H9 (cell line): Measurements from ENCODE around the gene PRDM5. TPM values are rescaled to one million over a fixed set of nuclear protein-coding genes. Genes with fewer than 3 reads are reported as not detected.

Experiments
- DNase-seq: peaks from one replicate; pipeline ENCODE4 v3.0.0-alpha.2; 2017
- H2AFZ ChIP-seq: one replicate; pipeline ENCODE4 v1.6.1; 2013; ENCODE audit warnings: mild to moderate bottlenecking, low read length, control low read depth, moderate library complexity
- H2AK5ac ChIP-seq: 2 replicates; pipeline ENCODE4 v1.6.1; 2013; ENCODE audit warnings: low read length, control low read depth, mixed read lengths; ENCODE audit not compliant: insufficient read length
- H2BK120ac ChIP-seq: one replicate; pipeline ENCODE4 v1.6.1; 2013; ENCODE audit warnings: low read depth, mild to moderate bottlenecking, low read length, control low read depth, inconsistent platforms; ENCODE audit not compliant: poor library complexity, severe bottlenecking
- H2BK12ac ChIP-seq: 2 replicates; pipeline ENCODE4 v1.6.1; 2013; ENCODE audit warnings: low read length, control low read depth, mixed read lengths, low read depth; ENCODE audit not compliant: insufficient read length
- H2BK15ac ChIP-seq: 2 replicates; pipeline ENCODE4 v1.6.1; 2013; ENCODE audit warnings: low read depth, low read length, control low read depth
- H2BK20ac ChIP-seq: one replicate; pipeline ENCODE4 v1.6.1; 2013; ENCODE audit warnings: low read depth, mild to moderate bottlenecking, low read length, control low read depth, inconsistent platforms; ENCODE audit not compliant: poor library complexity, severe bottlenecking
- H2BK5ac ChIP-seq: 2 replicates; pipeline ENCODE4 v1.6.1; 2013; ENCODE audit warnings: low read length, control low read depth, mixed read lengths; ENCODE audit not compliant: insufficient read length
- H3K14ac ChIP-seq: 2 replicates; pipeline ENCODE4 v1.6.1; 2013; ENCODE audit warnings: low read length, control low read depth; ENCODE audit not compliant: insufficient read depth
- H3K18ac ChIP-seq: 2 replicates; pipeline ENCODE4 v1.6.1; 2013; ENCODE audit warnings: low read depth, mild to moderate bottlenecking, mixed read lengths, low read length, control low read depth; ENCODE audit not compliant: insufficient read length
- H3K23ac ChIP-seq: 2 replicates; pipeline ENCODE4 v1.6.1; 2013; ENCODE audit warnings: low read length, control low read depth, mixed read lengths, low read depth; ENCODE audit not compliant: insufficient read length
- H3K23me2 ChIP-seq: 2 replicates; pipeline ENCODE4 v1.6.1; 2013; ENCODE audit warnings: low read depth, mild to moderate bottlenecking, mixed read lengths, low read length, control low read depth; ENCODE audit not compliant: insufficient read length, poor library complexity, severe bottlenecking
- H3K27ac ChIP-seq: 2 replicates; pipeline ENCODE4 v1.5.1; 2013; ENCODE audit warnings: low read length, control low read depth, mixed read lengths, low read depth; ENCODE audit not compliant: insufficient read length
- H3K27me3 ChIP-seq: 2 replicates; pipeline ENCODE4 v1.6.1; 2013; ENCODE audit warnings: low read length, control low read depth, inconsistent platforms; ENCODE audit not compliant: insufficient read depth
- H3K4ac ChIP-seq: 2 replicates; pipeline ENCODE4 v1.6.1; 2013; ENCODE audit warnings: low read depth, mild to moderate bottlenecking, control low read depth, inconsistent platforms, low read length, moderate library complexity
- H3K4me1 ChIP-seq: 2 replicates; pipeline ENCODE4 v1.6.1; 2013; ENCODE audit warnings: low read length, control low read depth, inconsistent platforms; ENCODE audit not compliant: insufficient read depth
- H3K4me2 ChIP-seq: 2 replicates; pipeline ENCODE4 v1.6.1; 2013; ENCODE audit warnings: low read length, control low read depth, mixed read lengths; ENCODE audit not compliant: insufficient read length, insufficient read depth
- H3K56ac ChIP-seq: 2 replicates; pipeline ENCODE4 v1.6.1; 2013; ENCODE audit warnings: low read depth, mild to moderate bottlenecking, mixed read lengths, low read length, control low read depth; ENCODE audit not compliant: insufficient read length
- H3K79me1 ChIP-seq: 2 replicates; pipeline ENCODE4 v1.6.1; 2013; ENCODE audit warnings: low read depth, mild to moderate bottlenecking, moderate library complexity, low read length, control low read depth, inconsistent platforms; ENCODE audit not compliant: insufficient read depth, poor library complexity, severe bottlenecking
- H3K79me2 ChIP-seq: 2 replicates; pipeline ENCODE4 v1.6.1; 2013; ENCODE audit warnings: low read length, control low read depth, inconsistent platforms; ENCODE audit not compliant: insufficient read depth
- H3K9ac ChIP-seq: 2 replicates; pipeline ENCODE4 v1.6.1; 2013; ENCODE audit warnings: low read length, control low read depth, mixed read lengths; ENCODE audit not compliant: insufficient read length; ENCODE audit errors: extremely low read depth
- H3K9me3 ChIP-seq: one replicate; pipeline ENCODE4 v1.6.1; 2013; ENCODE audit warnings: low read depth, low read length, inconsistent platforms; ENCODE audit not compliant: control insufficient read depth
- H3T11ph ChIP-seq: one replicate; pipeline ENCODE4 v1.6.1; 2013; ENCODE audit warnings: mild to moderate bottlenecking, low read length, control low read depth, inconsistent platforms
- H4K20me1 ChIP-seq: one replicate; pipeline ENCODE4 v1.6.1; 2013; ENCODE audit not compliant: control insufficient read depth, insufficient read length, insufficient read depth
- H4K5ac ChIP-seq: 2 replicates; pipeline ENCODE4 v1.6.1; 2013; ENCODE audit warnings: low read depth, mild to moderate bottlenecking, mixed read lengths, low read length, control low read depth; ENCODE audit not compliant: insufficient read length
- H4K8ac ChIP-seq: replicated peaks from 2 replicates; pipeline ENCODE4 v1.6.1; 2013; ENCODE audit warnings: low read length, control low read depth, mixed read lengths, low read depth; ENCODE audit not compliant: insufficient read length
- H4K91ac ChIP-seq: 2 replicates; pipeline ENCODE4 v1.6.1; 2013; ENCODE audit warnings: low read depth, mild to moderate bottlenecking, moderate library complexity, mixed read lengths, low read length, control low read depth; ENCODE audit not compliant: insufficient read length
- H3K27ac Mint-ChIP-seq, 3 experiments: 2 replicates in 2 of 3; 3 replicates in 1 of 3; pipeline ENCODE4 v1.8.0; 2020 to 2021; ENCODE audit warnings: mixed read lengths in 3 of 3, mild to moderate bottlenecking in 1 of 3, moderate library complexity in 1 of 3
- H3K27me3 Mint-ChIP-seq: 2 replicates; pipeline ENCODE4 v1.8.0; 2021; ENCODE audit warnings: low read depth, mild to moderate bottlenecking, moderate library complexity, mixed read lengths
- H3K36me3 Mint-ChIP-seq, 3 experiments: 2 replicates in 2 of 3; 3 replicates in 1 of 3; pipeline ENCODE4 v1.8.0; 2020 to 2021; ENCODE audit warnings: low read depth in 3 of 3, mixed read lengths in 3 of 3; ENCODE audit not compliant: insufficient read depth in 1 of 3
- H3K4me1 Mint-ChIP-seq, 2 experiments: 2 replicates each; pipeline ENCODE4 v1.8.0; 2020; ENCODE audit warnings: mixed read lengths in 2 of 2
- H3K4me3 Mint-ChIP-seq, 2 experiments: 2 replicates in 1 of 2; 3 replicates in 1 of 2; pipeline ENCODE4 v1.8.0; 2020 to 2021; ENCODE audit warnings: mild to moderate bottlenecking in 2 of 2, mixed read lengths in 2 of 2, moderate library complexity in 1 of 2
- H3K9me3 Mint-ChIP-seq, 2 experiments: 2 replicates in 1 of 2; 3 replicates in 1 of 2; pipeline ENCODE4 v1.8.0; 2020; ENCODE audit warnings: mild to moderate bottlenecking in 2 of 2, mixed read lengths in 2 of 2, moderate library complexity in 1 of 2
- CTCF ChIP-seq: fragments of 200-600 bp; sonication (generic); conservative IDR thresholded peaks from 3 replicates; pipeline ENCODE4 v1.8.0; 2021; ENCODE audit warnings: antibody characterized with exemption, mild to moderate bottlenecking
- WGBS: extraction: QIAGEN DNeasy Blood & Tissue Kit; methylation state at CpG from one replicate; pipeline ENCODE4 v1.1.7; 2013; ENCODE audit warnings: missing lambda C conversion rate, low lambda C conversion rate, mixed read lengths; ENCODE audit not compliant: insufficient read length; ENCODE audit errors: extremely low coverage; 5-methylcytosine and 5-hydroxymethylcytosine counted together
- total RNA-seq: library from RNA; stranded (reverse); gene quantifications from 2 replicates; pipeline ENCODE4 v1.2.1, GENCODE V29; 2021

PRDM5 gene
- total RNA-seq, 1 experiment from 2014 or later, result 21.7 TPM

- Mint-ChIP-seq H3K9me3 (0 out of 5 replicates have a peak, but pooled peaks cover 0 to 2% of the 10 kb centered on the region in 2 experiments), H3K4me3 (no peak overlapping the region), H3K36me3 (peaks cover 0 to 6% (median 0%) of the 10 kb centered on the region in 3 experiments; a peak in 2 of 7 replicates), H3K27ac (no peak overlapping the region), H3K4me1 (no peaks in the 10 kb centered on the region), H3K27me3 (no peaks in the 10 kb centered on the region)
- Histone ChIP-seq H2BK5ac (no peak overlapping the region), H3K4ac (no peak overlapping the region), H2AFZ (no peak overlapping the region), H4K8ac (no peak overlapping the region), H2BK12ac (no peak overlapping the region), H4K91ac (no peak overlapping the region), H3T11ph (no peak overlapping the region), H3K4me1 (no peaks in the 10 kb centered on the region), H3K79me2 (no peaks in the 10 kb centered on the region), H2BK120ac (no peak overlapping the region), H4K5ac (no peak overlapping the region), H3K27ac (no peak overlapping the region), H3K79me1 (no peaks in the 10 kb centered on the region), H3K23ac (no peak overlapping the region), H3K23me2 (no peaks in the 10 kb centered on the region), H3K27me3 (no peaks in the 10 kb centered on the region), H3K9ac (no peak overlapping the region), H3K4me2 (no peak overlapping the region), H3K14ac (no peak overlapping the region), H4K20me1 (no peaks in the 10 kb centered on the region), H2BK20ac (no peak overlapping the region), H2AK5ac (no peak overlapping the region), H3K18ac (no peak overlapping the region), H3K9me3 (no peaks in the 10 kb centered on the region), H2BK15ac (no peak overlapping the region), H3K56ac (no peak overlapping the region)
- no peak for DNase-seq
- WGBS, result no CpG with 5 or more reads among the region's 1 CpG
- TF ChIP-seq CTCF, result no peak
These were observed 218.6 kb downstream of the PRDM5 start for GRCh38 chr4:120703908-120704307.
